ENCODE measurements around the gene FBXL2. TPM values are rescaled to one million over a fixed set of nuclear protein-coding genes. Genes with fewer than 3 reads are reported as not detected.

The FBXL2 gene
- polyA plus RNA-seq, 2 of the 4 experiments (the other 2 are of a cell fraction) = 6.9 to 15.7 TPM

- no peak for DNase-seq (ENCODE audit: low read depth in 1 of 2, low spot score in 1 of 2)
- Histone ChIP-seq H3K4me1 (peaks cover 14% of the 10 kb centered on the region), H3K4me2 (no peak overlapping the region), H3K27ac (no peak overlapping the region), H3K4me3 (no peak overlapping the region), H3K9me3 (no peaks in the 10 kb centered on the region)
- TF ChIP-seq EHF (CRISPR knock-in tag; IDR thresholded peaks at IDR 0.05) = no peak
- no peak for TF ChIP-seq FOXS1 (CRISPR knock-in tag; IDR thresholded peaks at IDR 0.05)
- no peak for TF ChIP-seq NPAS2 (CRISPR knock-in tag; IDR thresholded peaks at IDR 0.05; ENCODE audit: borderline replicate concordance)
- TF ChIP-seq HES2 (IDR thresholded peaks at IDR 0.05) = no peak
- no peak for TF ChIP-seq HOXA7 (CRISPR knock-in tag; IDR thresholded peaks at IDR 0.05)
- TF ChIP-seq RARB (CRISPR knock-in tag; IDR thresholded peaks at IDR 0.05) = no peak
- TF ChIP-seq BCL3 (IDR thresholded peaks at IDR 0.05) = no peak
- TF ChIP-seq EP300 (IDR thresholded peaks at IDR 0.05) = no peak
- no peak for TF ChIP-seq HMGXB4 (CRISPR knock-in tag; IDR thresholded peaks at IDR 0.05; ENCODE audit: borderline replicate concordance)
- no peak for TF ChIP-seq SMC3 (IDR thresholded peaks at IDR 0.05)
- no peak for TF ChIP-seq FOSB (CRISPR knock-in tag; IDR thresholded peaks at IDR 0.05)
- TF ChIP-seq USF2 (IDR thresholded peaks at IDR 0.05) = no peak
- TF ChIP-seq CTCF (IDR thresholded peaks at IDR 0.05) = no peak
- no peak for TF ChIP-seq TFCP2L1 (CRISPR knock-in tag; IDR thresholded peaks at IDR 0.05)
- no peak for FAIRE-seq
- CTCF ChIA-PET = interaction anchor here (1.7 kb wide), 1 partner anchor 26 kb away, joined by 6 read pairs; no protein-coding TSS in a partner anchor
- ATAC-seq = no peak
- POLR2A ChIA-PET = no interaction called here
- 90% methylated on average over 5 of the region's 5 CpGs for WGBS (ENCODE audit: missing lambda C conversion rate)
Observed at GRCh38 chr3:33398410-33398809, 121.2 kb downstream of the FBXL2 start.

GRCh38 chr3:33401781-33402180, 124.5 kb downstream of the FBXL2 start:
- H3K4me3 ChIP-seq = no peak overlapping the region
- CTCF ChIA-PET = interaction anchor here (0.8 to 2.1 kb wide), 5 partner anchors 28 to 386 kb away, joined by 3 to 8 read pairs (median 5); no protein-coding TSS in a partner anchor
- TF ChIP-seq MYC (IDR thresholded peaks at IDR 0.05; ENCODE audit: borderline replicate concordance, low read length) (no peak), SMC3 (IDR thresholded peaks at IDR 0.05) (no peak), HOXB5 (CRISPR knock-in tag; IDR thresholded peaks at IDR 0.05) (no peak), HES2 (IDR thresholded peaks at IDR 0.05) (no peak), KDM5A (IDR thresholded peaks at IDR 0.05) (no peak), TP53 (CRISPR knock-in tag; IDR thresholded peaks at IDR 0.05) (no peak), NFE2L2 (conservative IDR thresholded peaks at IDR 0.05; ENCODE audit: low read length) (no peak), ELK1 (IDR thresholded peaks at IDR 0.05; ENCODE audit: low read depth, low read length) (no peak), ATOH8 (CRISPR knock-in tag; IDR thresholded peaks at IDR 0.05; ENCODE audit: low read depth) (no peak), CHD4 (IDR thresholded peaks at IDR 0.05; ENCODE audit: borderline replicate concordance) (no peak), FOSB (CRISPR knock-in tag; IDR thresholded peaks at IDR 0.05) (no peak), RCOR1 (IDR thresholded peaks at IDR 0.05; ENCODE audit: low read depth, low read length) (no peak)
- POLR2A ChIA-PET = interaction anchor here (1.5 kb wide), 1 partner anchor 39 kb away, joined by 5 read pairs; no protein-coding TSS in a partner anchor
- 91% methylated on average over 2 of the region's 2 CpGs for WGBS (ENCODE audit: missing lambda C conversion rate)
- DNase-seq (ENCODE audit: low read depth in 1 of 2, low spot score in 1 of 2) (no peak), ATAC-seq (no peak), FAIRE-seq (no peak)
- no peak overlapping the region for H3K4me2 ChIP-seq
- H3K4me1 ChIP-seq = no peaks in the 10 kb centered on the region
- H3K9me3 ChIP-seq = no peaks in the 10 kb centered on the region
- H3K27ac ChIP-seq = no peak overlapping the region
